Activated CD4-positive, alpha-beta T cell treated with anti-CD3 and anti-CD28 coated beads, Interleukin-2, amount 10 ng/mL, durations not matched to agents 24 days and 14 days (primary cell): ENCODE measurements around the gene APBA2. TPM values are rescaled to one million over a fixed set of nuclear protein-coding genes. Genes with fewer than 3 reads are reported as not detected.

Experiments used
- DNase-seq: peaks from one replicate; pipeline ENCODE4 v3.0.0; 2022
- H3K27ac Mint-ChIP-seq: one replicate; pipeline ENCODE4 v1.8.0; 2022; ENCODE audit warnings: mild to moderate bottlenecking, mixed read lengths
- H3K27me3 Mint-ChIP-seq: one replicate; pipeline ENCODE4 v1.8.0; 2022; ENCODE audit warnings: mixed read lengths
- H3K36me3 Mint-ChIP-seq: one replicate; pipeline ENCODE4 v1.8.0; 2022; ENCODE audit warnings: low read depth, mild to moderate bottlenecking, mixed read lengths
- H3K4me1 Mint-ChIP-seq: one replicate; pipeline ENCODE4 v1.8.0; 2021; ENCODE audit warnings: mixed read lengths
- H3K4me3 Mint-ChIP-seq: one replicate; pipeline ENCODE4 v1.8.0; 2022; ENCODE audit warnings: mild to moderate bottlenecking, moderate library complexity, mixed read lengths
- H3K9me3 Mint-ChIP-seq: one replicate; pipeline ENCODE4 v1.8.0; 2021; ENCODE audit warnings: mixed read lengths
- intact Hi-C: fragments of 100-400 bp; cut with micrococcal nuclease; formaldehyde crosslinking; loops from one replicate; pipeline ENCODE4 v1.15.1; 2023
- total RNA-seq: library from RNA; stranded (reverse); gene quantifications from 2 replicates; pipeline ENCODE4 v1.2.3, GENCODE V29; 2022

APBA2 gene
- total RNA-seq, 1 donor from 2014 or later = 1.9 TPM

- intact Hi-C loops = no loop called here
- H3K27ac Mint-ChIP-seq = no peak overlapping the region
- H3K4me3 Mint-ChIP-seq = no peak overlapping the region
- DNase-seq = no peak
- H3K4me1 Mint-ChIP-seq = no peaks in the 10 kb centered on the region
- H3K36me3 Mint-ChIP-seq = no peaks in the 10 kb centered on the region
- no peaks in the 10 kb centered on the region for H3K9me3 Mint-ChIP-seq
- peaks cover 3% of the 10 kb centered on the region for H3K27me3 Mint-ChIP-seq
Observed at GRCh38 chr15:28896951-28897350, 11.2 kb downstream of the APBA2 start.

- peaks cover 3% of the 10 kb centered on the region for H3K27me3 Mint-ChIP-seq
- H3K4me1 Mint-ChIP-seq = no peaks in the 10 kb centered on the region
- intact Hi-C loops = no loop called here
- no peak overlapping the region for H3K27ac Mint-ChIP-seq
- no peaks in the 10 kb centered on the region for H3K9me3 Mint-ChIP-seq
- H3K36me3 Mint-ChIP-seq = no peaks in the 10 kb centered on the region
- H3K4me3 Mint-ChIP-seq = no peak overlapping the region
- DNase-seq = no peak
Observed at GRCh38 chr15:28897861-28898585, 12.2 kb downstream of the APBA2 start.

GRCh38 chr15:28899061-28899738 lies 13.4 kb downstream of the APBA2 start:
- no peak for DNase-seq
- Mint-ChIP-seq H3K9me3 (no peaks in the 10 kb centered on the region), H3K4me1 (no peaks in the 10 kb centered on the region), H3K27ac (no peak overlapping the region), H3K36me3 (no peaks in the 10 kb centered on the region), H3K27me3 (peaks cover 3% of the 10 kb centered on the region), H3K4me3 (no peak overlapping the region)
- intact Hi-C loops = no loop called here

GRCh38 chr15:28900041-28900891 lies 14.5 kb downstream of the APBA2 start:
- Mint-ChIP-seq H3K4me3 (no peak overlapping the region), H3K4me1 (no peaks in the 10 kb centered on the region), H3K9me3 (no peaks in the 10 kb centered on the region), H3K36me3 (no peaks in the 10 kb centered on the region), H3K27ac (no peak overlapping the region), H3K27me3 (peaks cover 3% of the 10 kb centered on the region)
- DNase-seq = no peak
- intact Hi-C loops = no loop called here

GRCh38 chr15:28900892-28901586 lies 15.3 kb downstream of the APBA2 start:
- no peaks in the 10 kb centered on the region for H3K36me3 Mint-ChIP-seq
- no peak overlapping the region for H3K4me3 Mint-ChIP-seq
- H3K27ac Mint-ChIP-seq = no peak overlapping the region
- intact Hi-C loops = no loop called here
- DNase-seq = no peak
- H3K4me1 Mint-ChIP-seq = peaks cover 2% of the 10 kb centered on the region
- peaks cover 4% of the 10 kb centered on the region for H3K27me3 Mint-ChIP-seq
- no peaks in the 10 kb centered on the region for H3K9me3 Mint-ChIP-seq

- peaks cover 2% of the 10 kb centered on the region for H3K4me1 Mint-ChIP-seq
- H3K36me3 Mint-ChIP-seq = no peaks in the 10 kb centered on the region
- H3K27ac Mint-ChIP-seq = no peak overlapping the region
- intact Hi-C loops = no loop called here
- H3K27me3 Mint-ChIP-seq = peaks cover 4% of the 10 kb centered on the region
- no peak for DNase-seq
- no peaks in the 10 kb centered on the region for H3K9me3 Mint-ChIP-seq
- H3K4me3 Mint-ChIP-seq = no peak overlapping the region
Observed at GRCh38 chr15:28901587-28901980, 15.8 kb downstream of the APBA2 start.

- H3K27me3 Mint-ChIP-seq = peaks cover 4% of the 10 kb centered on the region
- intact Hi-C loops = no loop called here
- peaks cover 2% of the 10 kb centered on the region for H3K4me1 Mint-ChIP-seq
- DNase-seq = no peak
- H3K9me3 Mint-ChIP-seq = no peaks in the 10 kb centered on the region
- H3K27ac Mint-ChIP-seq = no peak overlapping the region
- H3K4me3 Mint-ChIP-seq = no peak overlapping the region
- no peaks in the 10 kb centered on the region for H3K36me3 Mint-ChIP-seq
Observed at GRCh38 chr15:28901987-28902745, 16.4 kb downstream of the APBA2 start.

GRCh38 chr15:28902856-28903255 lies 17.1 kb downstream of the APBA2 start:
- no peak overlapping the region for H3K4me3 Mint-ChIP-seq
- peaks cover 2% of the 10 kb centered on the region for H3K4me1 Mint-ChIP-seq
- no peaks in the 10 kb centered on the region for H3K9me3 Mint-ChIP-seq
- no peak for DNase-seq
- intact Hi-C loops = no loop called here
- H3K27ac Mint-ChIP-seq = no peak overlapping the region
- H3K36me3 Mint-ChIP-seq = no peaks in the 10 kb centered on the region
- H3K27me3 Mint-ChIP-seq = peaks cover 2% of the 10 kb centered on the region

- H3K9me3 Mint-ChIP-seq = no peaks in the 10 kb centered on the region
- no peak for DNase-seq
- intact Hi-C loops = no loop called here
- no peak overlapping the region for H3K4me3 Mint-ChIP-seq
- peaks cover 2% of the 10 kb centered on the region for H3K4me1 Mint-ChIP-seq
- H3K36me3 Mint-ChIP-seq = no peaks in the 10 kb centered on the region
- no peak overlapping the region for H3K27ac Mint-ChIP-seq
- peaks cover 2% of the 10 kb centered on the region for H3K27me3 Mint-ChIP-seq
Observed at GRCh38 chr15:28903555-28903954, 17.8 kb downstream of the APBA2 start.

GRCh38 chr15:28904003-28904402 lies 18.2 kb downstream of the APBA2 start:
- no peaks in the 10 kb centered on the region for H3K36me3 Mint-ChIP-seq
- intact Hi-C loops = no loop called here
- DNase-seq = no peak
- H3K4me3 Mint-ChIP-seq = no peak overlapping the region
- no peaks in the 10 kb centered on the region for H3K9me3 Mint-ChIP-seq
- peaks cover 2% of the 10 kb centered on the region for H3K4me1 Mint-ChIP-seq
- peaks cover 2% of the 10 kb centered on the region for H3K27me3 Mint-ChIP-seq
- no peak overlapping the region for H3K27ac Mint-ChIP-seq

- Mint-ChIP-seq H3K27me3 (peaks cover 2% of the 10 kb centered on the region), H3K4me1 (peaks cover 2% of the 10 kb centered on the region), H3K4me3 (no peak overlapping the region), H3K36me3 (no peaks in the 10 kb centered on the region), H3K9me3 (no peaks in the 10 kb centered on the region), H3K27ac (no peak overlapping the region)
- intact Hi-C loops = no loop called here
- no peak for DNase-seq
Observed at GRCh38 chr15:28904541-28905315, 19.0 kb downstream of the APBA2 start.

- no peaks in the 10 kb centered on the region for H3K9me3 Mint-ChIP-seq
- no peak overlapping the region for H3K4me3 Mint-ChIP-seq
- H3K27me3 Mint-ChIP-seq = peaks cover 2% of the 10 kb centered on the region
- H3K4me1 Mint-ChIP-seq = peaks cover 2% of the 10 kb centered on the region
- intact Hi-C loops = no loop called here
- no peak overlapping the region for H3K27ac Mint-ChIP-seq
- H3K36me3 Mint-ChIP-seq = no peaks in the 10 kb centered on the region
- DNase-seq = no peak
Observed at GRCh38 chr15:28907338-28907960, 21.7 kb downstream of the APBA2 start.
